WTC11 (cell line): Measurements from ENCODE around the gene RPH3AL. TPM values are rescaled to one million over a fixed set of nuclear protein-coding genes. Genes with fewer than 3 reads are reported as not detected.

Source experiments
- ATAC-seq: fragments of 200-7000 bp; cut with Tn5 transposase; 2 replicates; pipeline ENCODE4 v1.10.0; 2021; ENCODE audit warnings: mild to moderate bottlenecking, moderate library complexity
- CTCF ChIA-PET: fragments of 300-600 bp; sonication (Branson Sonifier 250); formaldehyde crosslinking; loops from one replicate; lab custom pipeline; 2021; ENCODE audit warnings: antibody characterized with exemption; lab: Charles Lee
- POLR2A ChIA-PET: fragments of 350-600 bp; sonication (Branson Sonifier 250); formaldehyde crosslinking; loops from one replicate; lab custom pipeline; 2021; ENCODE audit warnings: antibody characterized with exemption; lab: Charles Lee
- DNase-seq: peaks from one replicate; pipeline ENCODE4 v3.0.0; 2021; ENCODE audit warnings: low spot score
- H3K27ac Mint-ChIP-seq: 2 replicates; pipeline ENCODE4 v1.8.0; 2021; ENCODE audit warnings: mixed read lengths
- H3K27me3 Mint-ChIP-seq: 2 replicates; pipeline ENCODE4 v1.8.0; 2021; ENCODE audit warnings: low read depth, mild to moderate bottlenecking, moderate library complexity, mixed read lengths
- H3K36me3 Mint-ChIP-seq: 2 replicates; pipeline ENCODE4 v1.8.0; 2021; ENCODE audit warnings: mixed read lengths
- H3K4me1 Mint-ChIP-seq: 2 replicates; pipeline ENCODE4 v1.8.0; 2022; ENCODE audit warnings: mixed read lengths
- H3K4me3 Mint-ChIP-seq: 2 replicates; pipeline ENCODE4 v1.8.0; 2021; ENCODE audit warnings: mild to moderate bottlenecking, moderate library complexity, mixed read lengths
- H3K9me3 Mint-ChIP-seq: 2 replicates; pipeline ENCODE4 v1.8.0; 2021; ENCODE audit warnings: mixed read lengths
- CREB1 ChIP-seq: sonication (generic); formaldehyde crosslinking; IDR thresholded peaks from 2 replicates; pipeline ENCODE4 v1.8.0; 2023; ENCODE audit warnings: mild to moderate bottlenecking, missing genetic modification reagents
- EMX1 ChIP-seq: fragments of 250-450 bp; sonication (Bioruptor Pico); IDR thresholded peaks from 2 replicates; pipeline ENCODE4 v1.8.0; 2021; ENCODE audit warnings: mild to moderate bottlenecking
- FOXK1 ChIP-seq: sonication (generic); formaldehyde crosslinking; IDR thresholded peaks from 2 replicates; pipeline ENCODE4 v1.8.0; 2022; ENCODE audit warnings: mild to moderate bottlenecking, moderate library complexity, missing genetic modification reagents
- JUN ChIP-seq: sonication (generic); formaldehyde crosslinking; IDR thresholded peaks from 2 replicates; pipeline ENCODE4 v1.8.0; 2023; ENCODE audit warnings: mild to moderate bottlenecking, missing genetic modification reagents
- NFE2L1 ChIP-seq: sonication (generic); formaldehyde crosslinking; IDR thresholded peaks from 2 replicates; pipeline ENCODE4 v1.8.1; 2023; ENCODE audit warnings: missing genetic modification reagents
- NR1H2 ChIP-seq: sonication (generic); formaldehyde crosslinking; IDR thresholded peaks from 2 replicates; pipeline ENCODE4 v1.9.0; 2021; ENCODE audit warnings: mild to moderate bottlenecking, moderate library complexity, missing genetic modification reagents
- OVOL2 ChIP-seq: fragments of 250-450 bp; sonication (Bioruptor Pico); IDR thresholded peaks from 2 replicates; pipeline ENCODE4 v1.9.0; 2021; ENCODE audit warnings: mild to moderate bottlenecking, borderline replicate concordance
- RORB ChIP-seq: fragments of 250-450 bp; sonication (Bioruptor Pico); IDR thresholded peaks from 2 replicates; pipeline ENCODE4 v1.9.0; 2021; ENCODE audit warnings: mild to moderate bottlenecking
- SOX15 ChIP-seq: fragments of 250-450 bp; sonication (Bioruptor Pico); IDR thresholded peaks from 2 replicates; pipeline ENCODE4 v1.9.0; 2021; ENCODE audit warnings: mild to moderate bottlenecking
- SP1 ChIP-seq: sonication (generic); formaldehyde crosslinking; conservative IDR thresholded peaks from 2 replicates; pipeline ENCODE4 v1.8.1; 2022; ENCODE audit warnings: missing genetic modification reagents
- ZNF138 ChIP-seq: sonication (generic); formaldehyde crosslinking; conservative IDR thresholded peaks from 2 replicates; pipeline ENCODE4 v1.8.1; 2022; ENCODE audit warnings: mild to moderate bottlenecking, moderate library complexity, missing genetic modification reagents
- ZNF219 ChIP-seq: sonication (generic); formaldehyde crosslinking; IDR thresholded peaks from 2 replicates; pipeline ENCODE4 v1.8.0; 2023; ENCODE audit warnings: missing genetic modification reagents, mild to moderate bottlenecking, borderline replicate concordance
- ZNF396 ChIP-seq: fragments of 250-450 bp; sonication (Bioruptor Pico); IDR thresholded peaks from 2 replicates; pipeline ENCODE4 v1.8.0; 2021; ENCODE audit warnings: mild to moderate bottlenecking, moderate library complexity, borderline replicate concordance
- total RNA-seq: library from RNA; stranded (reverse); gene quantifications from 3 replicates; pipeline ENCODE4 v1.2.3, GENCODE V29; 2021
- TF ChIP-seq, protein P1 (sequence below): fragments of 250-450 bp; sonication (Bioruptor Pico); IDR thresholded peaks from 2 replicates; pipeline ENCODE4 v1.9.0; 2021; ENCODE audit warnings: moderate library complexity, mild to moderate bottlenecking, inconsistent platforms, borderline replicate concordance
- TF ChIP-seq, protein P2 (sequence below): sonication (generic); formaldehyde crosslinking; IDR thresholded peaks from 2 replicates; pipeline ENCODE4 v1.8.1; 2022; ENCODE audit warnings: mild to moderate bottlenecking, missing genetic modification reagents, moderate library complexity, borderline replicate concordance
- TF ChIP-seq, protein P3 (sequence below): sonication (generic); formaldehyde crosslinking; IDR thresholded peaks from 2 replicates; pipeline ENCODE4 v1.8.1; 2022; ENCODE audit warnings: low read depth, mild to moderate bottlenecking, moderate library complexity, missing genetic modification reagents, borderline replicate concordance
- TF ChIP-seq, protein P4 (sequence below): sonication (generic); formaldehyde crosslinking; IDR thresholded peaks from 2 replicates; pipeline ENCODE4 v1.8.1; 2023; ENCODE audit warnings: mild to moderate bottlenecking, moderate library complexity, missing genetic modification reagents
- TF ChIP-seq, protein P5 (sequence below): sonication (generic); formaldehyde crosslinking; IDR thresholded peaks from 2 replicates; pipeline ENCODE4 v1.8.1; 2023; ENCODE audit warnings: mild to moderate bottlenecking, missing genetic modification reagents
- TF ChIP-seq, protein P6 (sequence below): sonication (generic); formaldehyde crosslinking; IDR thresholded peaks from 2 replicates; pipeline ENCODE4 v1.8.1; 2023; ENCODE audit warnings: mild to moderate bottlenecking, missing genetic modification reagents, borderline replicate concordance
- TF ChIP-seq, protein P7 (sequence below): sonication (generic); formaldehyde crosslinking; IDR thresholded peaks from 2 replicates; pipeline ENCODE4 v1.8.1; 2022; ENCODE audit warnings: mild to moderate bottlenecking, moderate library complexity, missing genetic modification reagents
- TF ChIP-seq, protein P8 (sequence below): fragments of 250-450 bp; sonication (Bioruptor Pico); IDR thresholded peaks from 2 replicates; pipeline ENCODE4 v1.9.0; 2021; ENCODE audit warnings: mild to moderate bottlenecking

The RPH3AL gene
- total RNA-seq, 1 experiment from 2014 or later: 2.0 TPM

DNA sequence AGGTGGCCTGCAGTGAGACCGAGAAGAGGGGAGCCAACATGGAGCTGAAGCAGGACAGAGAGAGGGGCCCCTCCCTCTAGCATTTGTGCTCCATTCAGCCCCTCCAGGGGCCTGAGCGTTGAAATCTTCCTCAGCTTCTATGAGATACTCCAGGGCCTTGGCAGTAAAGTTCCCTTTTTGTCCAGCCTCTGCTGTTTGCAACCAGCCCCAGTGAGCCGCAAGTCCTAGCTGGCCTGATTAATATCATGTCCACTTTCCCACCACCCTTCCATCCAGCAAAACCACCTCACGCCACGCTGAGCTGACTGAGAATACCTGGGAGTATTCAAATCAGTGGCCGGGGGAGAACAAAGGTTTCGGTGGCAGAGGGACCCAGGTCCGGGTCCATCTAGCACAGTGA is 11.7 kb upstream of the RPH3AL start (continued):
- TF ChIP-seq, protein P1, sequence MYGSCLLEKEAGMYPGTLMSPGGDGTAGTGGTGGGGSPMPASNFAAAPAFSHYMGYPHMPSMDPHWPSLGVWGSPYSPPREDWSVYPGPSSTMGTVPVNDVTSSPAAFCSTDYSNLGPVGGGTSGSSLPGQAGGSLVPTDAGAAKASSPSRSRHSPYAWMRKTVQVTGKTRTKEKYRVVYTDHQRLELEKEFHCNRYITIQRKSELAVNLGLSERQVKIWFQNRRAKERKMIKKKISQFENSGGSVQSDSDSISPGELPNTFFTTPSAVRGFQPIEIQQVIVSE (CRISPR knock-in tag): no peak
- TF ChIP-seq EMX1 (CRISPR knock-in tag) (no peak), ZNF396 (no peak), CREB1 (CRISPR knock-in tag) (no peak), SP1 (no peak)
- TF ChIP-seq, protein P2, sequence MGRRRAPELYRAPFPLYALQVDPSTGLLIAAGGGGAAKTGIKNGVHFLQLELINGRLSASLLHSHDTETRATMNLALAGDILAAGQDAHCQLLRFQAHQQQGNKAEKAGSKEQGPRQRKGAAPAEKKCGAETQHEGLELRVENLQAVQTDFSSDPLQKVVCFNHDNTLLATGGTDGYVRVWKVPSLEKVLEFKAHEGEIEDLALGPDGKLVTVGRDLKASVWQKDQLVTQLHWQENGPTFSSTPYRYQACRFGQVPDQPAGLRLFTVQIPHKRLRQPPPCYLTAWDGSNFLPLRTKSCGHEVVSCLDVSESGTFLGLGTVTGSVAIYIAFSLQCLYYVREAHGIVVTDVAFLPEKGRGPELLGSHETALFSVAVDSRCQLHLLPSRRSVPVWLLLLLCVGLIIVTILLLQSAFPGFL (CRISPR knock-in tag): no peak
- TF ChIP-seq, protein P3, sequence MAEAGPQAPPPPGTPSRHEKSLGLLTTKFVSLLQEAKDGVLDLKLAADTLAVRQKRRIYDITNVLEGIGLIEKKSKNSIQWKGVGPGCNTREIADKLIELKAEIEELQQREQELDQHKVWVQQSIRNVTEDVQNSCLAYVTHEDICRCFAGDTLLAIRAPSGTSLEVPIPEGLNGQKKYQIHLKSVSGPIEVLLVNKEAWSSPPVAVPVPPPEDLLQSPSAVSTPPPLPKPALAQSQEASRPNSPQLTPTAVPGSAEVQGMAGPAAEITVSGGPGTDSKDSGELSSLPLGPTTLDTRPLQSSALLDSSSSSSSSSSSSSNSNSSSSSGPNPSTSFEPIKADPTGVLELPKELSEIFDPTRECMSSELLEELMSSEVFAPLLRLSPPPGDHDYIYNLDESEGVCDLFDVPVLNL (CRISPR knock-in tag): no peak

DNA sequence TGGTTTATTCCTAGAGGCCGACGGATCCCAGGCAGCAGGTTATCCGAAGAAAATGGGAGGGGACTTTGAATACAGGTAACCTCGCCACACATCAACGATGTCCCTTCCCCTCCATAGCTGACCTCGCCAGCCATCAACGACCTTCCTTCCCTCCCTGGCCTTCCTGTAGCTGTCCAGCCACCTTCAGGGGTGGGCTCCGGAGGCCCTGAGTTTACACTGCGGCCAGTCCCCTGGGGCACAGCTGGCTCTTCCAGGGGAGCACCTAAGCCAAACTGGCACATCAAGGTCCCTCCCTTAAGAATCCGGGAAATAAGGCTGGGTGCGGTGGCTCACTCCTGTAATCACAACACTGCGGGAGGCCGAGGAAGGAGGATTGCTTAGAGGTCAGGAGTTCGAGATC is 10.1 kb upstream of the RPH3AL start:
- H3K4me1 Mint-ChIP-seq: no peaks in the 10 kb centered on the region
- ATAC-seq (no peak), DNase-seq (no peak)
- H3K27me3 Mint-ChIP-seq: peaks cover 7% of the 10 kb centered on the region
- H3K9me3 Mint-ChIP-seq: peaks cover 6% of the 10 kb centered on the region
- H3K4me3 Mint-ChIP-seq: no peak overlapping the region
- 0 out of 2 replicates have a peak, but pooled peaks cover under 1% of the 10 kb centered on the region for H3K36me3 Mint-ChIP-seq
- POLR2A ChIA-PET: no interaction called here
- no peak overlapping the region for H3K27ac Mint-ChIP-seq
- CTCF ChIA-PET: no interaction called here
- TF ChIP-seq ZNF396 (no peak), NFE2L1 (CRISPR knock-in tag) (no peak), FOXK1 (CRISPR knock-in tag) (no peak), ZNF138 (CRISPR knock-in tag) (no peak), NR1H2 (CRISPR knock-in tag) (no peak), SOX15 (CRISPR knock-in tag) (no peak), ZNF219 (CRISPR knock-in tag) (no peak), JUN (CRISPR knock-in tag) (no peak), RORB (CRISPR knock-in tag) (no peak), OVOL2 (CRISPR knock-in tag) (no peak)
- TF ChIP-seq, protein P4, sequence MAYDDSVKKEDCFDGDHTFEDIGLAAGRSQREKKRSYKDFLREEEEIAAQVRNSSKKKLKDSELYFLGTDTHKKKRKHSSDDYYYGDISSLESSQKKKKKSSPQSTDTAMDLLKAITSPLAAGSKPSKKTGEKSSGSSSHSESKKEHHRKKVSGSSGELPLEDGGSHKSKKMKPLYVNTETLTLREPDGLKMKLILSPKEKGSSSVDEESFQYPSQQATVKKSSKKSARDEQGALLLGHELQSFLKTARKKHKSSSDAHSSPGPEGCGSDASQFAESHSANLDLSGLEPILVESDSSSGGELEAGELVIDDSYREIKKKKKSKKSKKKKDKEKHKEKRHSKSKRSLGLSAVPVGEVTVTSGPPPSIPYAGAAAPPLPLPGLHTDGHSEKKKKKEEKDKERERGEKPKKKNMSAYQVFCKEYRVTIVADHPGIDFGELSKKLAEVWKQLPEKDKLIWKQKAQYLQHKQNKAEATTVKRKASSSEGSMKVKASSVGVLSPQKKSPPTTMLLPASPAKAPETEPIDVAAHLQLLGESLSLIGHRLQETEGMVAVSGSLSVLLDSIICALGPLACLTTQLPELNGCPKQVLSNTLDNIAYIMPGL: no peak
- TF ChIP-seq, protein P5, sequence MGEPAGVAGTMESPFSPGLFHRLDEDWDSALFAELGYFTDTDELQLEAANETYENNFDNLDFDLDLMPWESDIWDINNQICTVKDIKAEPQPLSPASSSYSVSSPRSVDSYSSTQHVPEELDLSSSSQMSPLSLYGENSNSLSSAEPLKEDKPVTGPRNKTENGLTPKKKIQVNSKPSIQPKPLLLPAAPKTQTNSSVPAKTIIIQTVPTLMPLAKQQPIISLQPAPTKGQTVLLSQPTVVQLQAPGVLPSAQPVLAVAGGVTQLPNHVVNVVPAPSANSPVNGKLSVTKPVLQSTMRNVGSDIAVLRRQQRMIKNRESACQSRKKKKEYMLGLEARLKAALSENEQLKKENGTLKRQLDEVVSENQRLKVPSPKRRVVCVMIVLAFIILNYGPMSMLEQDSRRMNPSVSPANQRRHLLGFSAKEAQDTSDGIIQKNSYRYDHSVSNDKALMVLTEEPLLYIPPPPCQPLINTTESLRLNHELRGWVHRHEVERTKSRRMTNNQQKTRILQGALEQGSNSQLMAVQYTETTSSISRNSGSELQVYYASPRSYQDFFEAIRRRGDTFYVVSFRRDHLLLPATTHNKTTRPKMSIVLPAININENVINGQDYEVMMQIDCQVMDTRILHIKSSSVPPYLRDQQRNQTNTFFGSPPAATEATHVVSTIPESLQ (CRISPR knock-in tag): no peak
- TF ChIP-seq, protein P6, sequence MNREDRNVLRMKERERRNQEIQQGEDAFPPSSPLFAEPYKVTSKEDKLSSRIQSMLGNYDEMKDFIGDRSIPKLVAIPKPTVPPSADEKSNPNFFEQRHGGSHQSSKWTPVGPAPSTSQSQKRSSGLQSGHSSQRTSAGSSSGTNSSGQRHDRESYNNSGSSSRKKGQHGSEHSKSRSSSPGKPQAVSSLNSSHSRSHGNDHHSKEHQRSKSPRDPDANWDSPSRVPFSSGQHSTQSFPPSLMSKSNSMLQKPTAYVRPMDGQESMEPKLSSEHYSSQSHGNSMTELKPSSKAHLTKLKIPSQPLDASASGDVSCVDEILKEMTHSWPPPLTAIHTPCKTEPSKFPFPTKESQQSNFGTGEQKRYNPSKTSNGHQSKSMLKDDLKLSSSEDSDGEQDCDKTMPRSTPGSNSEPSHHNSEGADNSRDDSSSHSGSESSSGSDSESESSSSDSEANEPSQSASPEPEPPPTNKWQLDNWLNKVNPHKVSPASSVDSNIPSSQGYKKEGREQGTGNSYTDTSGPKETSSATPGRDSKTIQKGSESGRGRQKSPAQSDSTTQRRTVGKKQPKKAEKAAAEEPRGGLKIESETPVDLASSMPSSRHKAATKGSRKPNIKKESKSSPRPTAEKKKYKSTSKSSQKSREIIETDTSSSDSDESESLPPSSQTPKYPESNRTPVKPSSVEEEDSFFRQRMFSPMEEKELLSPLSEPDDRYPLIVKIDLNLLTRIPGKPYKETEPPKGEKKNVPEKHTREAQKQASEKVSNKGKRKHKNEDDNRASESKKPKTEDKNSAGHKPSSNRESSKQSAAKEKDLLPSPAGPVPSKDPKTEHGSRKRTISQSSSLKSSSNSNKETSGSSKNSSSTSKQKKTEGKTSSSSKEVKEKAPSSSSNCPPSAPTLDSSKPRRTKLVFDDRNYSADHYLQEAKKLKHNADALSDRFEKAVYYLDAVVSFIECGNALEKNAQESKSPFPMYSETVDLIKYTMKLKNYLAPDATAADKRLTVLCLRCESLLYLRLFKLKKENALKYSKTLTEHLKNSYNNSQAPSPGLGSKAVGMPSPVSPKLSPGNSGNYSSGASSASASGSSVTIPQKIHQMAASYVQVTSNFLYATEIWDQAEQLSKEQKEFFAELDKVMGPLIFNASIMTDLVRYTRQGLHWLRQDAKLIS (CRISPR knock-in tag): no peak
- TF ChIP-seq, protein P7, sequence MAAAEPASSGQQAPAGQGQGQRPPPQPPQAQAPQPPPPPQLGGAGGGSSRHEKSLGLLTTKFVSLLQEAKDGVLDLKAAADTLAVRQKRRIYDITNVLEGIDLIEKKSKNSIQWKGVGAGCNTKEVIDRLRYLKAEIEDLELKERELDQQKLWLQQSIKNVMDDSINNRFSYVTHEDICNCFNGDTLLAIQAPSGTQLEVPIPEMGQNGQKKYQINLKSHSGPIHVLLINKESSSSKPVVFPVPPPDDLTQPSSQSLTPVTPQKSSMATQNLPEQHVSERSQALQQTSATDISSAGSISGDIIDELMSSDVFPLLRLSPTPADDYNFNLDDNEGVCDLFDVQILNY (CRISPR knock-in tag): no peak
- TF ChIP-seq, protein P8, sequence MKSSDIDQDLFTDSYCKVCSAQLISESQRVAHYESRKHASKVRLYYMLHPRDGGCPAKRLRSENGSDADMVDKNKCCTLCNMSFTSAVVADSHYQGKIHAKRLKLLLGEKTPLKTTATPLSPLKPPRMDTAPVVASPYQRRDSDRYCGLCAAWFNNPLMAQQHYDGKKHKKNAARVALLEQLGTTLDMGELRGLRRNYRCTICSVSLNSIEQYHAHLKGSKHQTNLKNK (CRISPR knock-in tag): no peak
